IPS-18c (cell line): ENCODE results near the gene IRS1.

Experiments
- H3K4me3 ChIP-seq: 2 replicates; pipeline ENCODE4 v1.7.0; 2013; ENCODE audit warnings: low read depth, mild to moderate bottlenecking, low read length, moderate library complexity; ENCODE audit not compliant: insufficient read depth
- H3K9me3 ChIP-seq: one replicate; pipeline ENCODE4 v1.6.1; 2013; ENCODE audit warnings: mild to moderate bottlenecking, low read length, moderate library complexity; ENCODE audit not compliant: control insufficient read depth, insufficient read depth

Gene IRS1

DNA sequence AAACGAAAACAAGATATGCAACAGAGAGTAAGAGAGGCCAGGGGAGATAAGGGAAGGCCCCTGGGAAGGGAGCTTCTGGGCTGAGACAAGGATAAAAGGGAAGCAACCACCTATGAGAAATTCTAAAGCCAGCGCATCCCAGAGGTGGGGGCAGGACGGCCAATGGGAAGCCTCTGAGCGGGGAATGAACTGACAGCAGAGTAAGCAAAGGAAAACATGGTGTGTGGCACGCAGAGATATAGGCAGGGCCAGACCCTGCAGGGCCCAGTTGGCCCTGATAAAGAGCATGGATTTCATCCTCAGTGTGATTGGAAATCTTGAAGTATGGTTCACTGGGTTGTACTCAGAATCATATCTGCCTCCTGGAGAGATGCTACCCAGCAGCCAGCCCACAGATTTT lies 78.7 kb downstream of the IRS1 start:
- H3K4me3 ChIP-seq, result no peak overlapping the region
- H3K9me3 ChIP-seq, result no peaks in the 10 kb centered on the region

DNA sequence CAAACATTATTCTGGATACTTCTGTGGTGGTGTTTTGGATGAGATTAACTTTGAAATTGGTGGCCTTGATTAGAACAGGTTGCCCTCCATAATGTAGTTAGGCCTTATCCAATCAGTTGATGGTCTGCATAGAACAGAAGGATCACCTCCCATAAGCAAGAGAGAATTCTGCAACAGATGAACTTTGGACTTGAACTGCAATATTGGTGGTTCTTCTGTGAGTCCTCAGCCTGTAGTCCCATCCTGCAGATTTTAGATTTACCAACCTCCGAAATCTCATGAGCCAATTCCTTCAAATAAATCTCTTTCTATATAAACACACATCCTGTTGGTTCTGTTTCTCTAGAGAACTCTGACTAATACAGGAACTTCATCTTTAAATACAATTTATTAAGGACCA lies 81.9 kb downstream of the IRS1 start:
- no peak overlapping the region for H3K4me3 ChIP-seq
- H3K9me3 ChIP-seq, result no peaks in the 10 kb centered on the region

DNA sequence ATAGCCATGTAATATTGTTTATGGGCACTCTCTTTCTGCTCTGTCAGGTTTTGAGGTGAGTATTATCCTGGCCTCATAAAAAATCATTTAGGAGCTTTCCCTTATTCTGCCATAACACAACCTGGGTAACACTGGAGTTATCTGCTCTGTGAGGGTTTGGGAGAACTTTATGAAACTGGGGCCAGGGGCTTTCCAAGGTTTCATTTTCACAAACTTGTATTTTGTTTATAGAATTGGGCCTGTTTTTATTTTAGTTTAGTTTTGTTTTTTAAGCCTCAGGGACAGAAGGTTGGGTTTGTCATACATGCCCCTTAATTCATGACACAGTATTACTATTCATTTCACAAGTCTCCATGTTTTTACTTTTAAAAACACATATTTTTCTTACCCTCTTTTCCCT lies 83.5 kb downstream of the IRS1 start:
- Histone ChIP-seq H3K4me3 (no peak overlapping the region), H3K9me3 (no peaks in the 10 kb centered on the region)

DNA sequence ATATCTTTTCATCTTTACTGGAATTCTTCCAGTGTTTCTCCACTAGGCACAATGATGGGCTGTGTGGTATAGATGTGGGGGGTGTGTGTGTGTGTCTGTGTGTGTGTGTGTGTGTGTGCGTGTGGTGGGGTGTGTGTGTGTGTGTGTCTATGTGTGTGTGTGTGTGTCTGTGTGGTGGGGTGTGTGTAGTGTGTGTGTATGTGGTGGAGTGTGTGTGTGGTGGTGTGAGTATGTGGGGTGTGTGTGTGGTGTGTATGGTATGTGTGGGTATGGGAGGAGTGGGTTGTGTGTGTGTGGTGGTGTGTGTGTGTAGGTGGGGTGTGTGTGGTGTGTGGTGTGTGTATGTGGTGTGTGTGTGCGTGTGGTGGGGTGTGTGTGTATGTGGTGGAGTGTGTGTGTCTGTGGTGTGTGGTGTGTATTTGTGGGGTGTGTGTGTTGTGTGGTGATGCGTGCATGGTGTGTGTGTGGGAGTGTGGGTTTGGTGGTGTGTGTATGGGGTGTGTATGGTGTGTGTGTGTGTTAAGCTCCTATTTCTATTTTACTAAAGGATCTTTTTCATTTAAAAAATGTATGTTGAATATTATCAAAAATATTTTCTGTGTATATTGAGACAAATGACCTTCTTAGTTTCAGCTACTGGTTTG lies 84.2 kb downstream of the IRS1 start:
- Histone ChIP-seq H3K9me3 (no peaks in the 10 kb centered on the region), H3K4me3 (no peak overlapping the region)

DNA sequence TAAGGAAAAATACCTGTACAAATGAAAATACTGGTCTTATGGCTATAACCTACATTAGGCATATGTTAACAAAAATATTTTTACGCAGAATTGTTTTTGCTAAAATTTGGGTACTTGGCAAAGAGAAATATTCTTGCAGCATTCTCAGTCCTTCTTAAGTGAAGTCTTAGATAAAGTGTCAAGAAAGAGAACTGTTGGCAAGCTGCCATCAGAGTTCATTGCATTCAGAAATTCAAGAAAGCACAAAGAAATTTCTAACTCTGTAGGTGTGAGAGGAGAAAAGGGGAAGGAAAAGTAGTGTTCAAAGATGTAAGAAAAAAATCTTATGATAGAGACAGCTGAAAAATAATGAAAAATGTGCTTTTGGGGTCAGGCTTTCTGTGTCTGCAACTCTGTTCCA lies 86.7 kb downstream of the IRS1 start:
- Histone ChIP-seq H3K9me3 (no peaks in the 10 kb centered on the region), H3K4me3 (no peak overlapping the region)

DNA sequence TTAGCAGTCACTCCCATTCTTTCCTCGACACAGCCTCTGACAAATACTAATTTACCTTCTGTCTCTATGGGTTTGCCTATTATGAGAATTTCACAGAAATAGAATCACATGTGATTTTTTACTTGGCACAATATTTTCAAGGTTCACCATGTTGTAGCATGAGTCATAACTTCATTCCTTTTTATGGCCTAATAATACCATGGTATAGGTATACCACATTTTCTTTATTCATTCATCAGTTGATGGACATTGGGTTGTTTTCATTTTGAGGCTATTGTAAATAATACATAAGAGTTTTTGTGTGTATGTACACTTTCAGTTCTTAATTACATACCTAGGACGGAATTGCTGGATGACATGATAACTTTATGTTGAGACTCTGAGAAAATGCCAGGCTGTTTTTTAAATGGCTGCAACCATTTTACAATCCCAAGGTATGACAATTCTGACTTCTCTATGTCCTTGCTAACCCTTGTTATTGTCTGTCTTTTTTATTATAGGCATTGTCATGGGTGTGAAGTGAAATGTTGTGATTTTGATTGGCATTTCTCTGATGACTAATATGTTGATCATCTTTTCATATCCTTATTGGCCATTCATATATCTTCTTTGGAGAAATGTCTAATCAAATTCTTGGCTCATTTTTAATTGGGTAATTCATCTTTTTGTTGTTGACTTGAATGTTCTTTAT lies 87.9 kb downstream of the IRS1 start:
- Histone ChIP-seq H3K4me3 (no peak overlapping the region), H3K9me3 (no peaks in the 10 kb centered on the region)

DNA sequence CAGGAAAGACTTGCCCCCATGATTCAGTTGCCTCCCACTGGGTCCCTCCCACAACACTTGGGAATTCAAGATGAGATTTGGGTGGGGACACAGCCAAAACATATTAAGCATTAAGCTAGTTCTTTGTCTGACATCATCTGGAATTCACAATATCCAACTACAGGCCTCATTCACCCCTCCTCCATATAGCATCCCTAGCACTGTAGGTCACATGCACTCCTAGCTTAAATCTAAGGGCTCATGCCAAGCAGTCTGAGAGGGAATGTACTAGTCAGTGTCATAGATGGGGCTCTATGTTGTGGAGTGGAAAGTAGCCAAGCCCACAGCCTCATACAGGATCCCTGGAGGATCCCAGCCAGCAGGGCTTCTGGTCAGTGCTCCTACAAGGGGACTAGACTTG lies 92.1 kb downstream of the IRS1 start:
- Histone ChIP-seq H3K9me3 (no peaks in the 10 kb centered on the region), H3K4me3 (no peak overlapping the region)

DNA sequence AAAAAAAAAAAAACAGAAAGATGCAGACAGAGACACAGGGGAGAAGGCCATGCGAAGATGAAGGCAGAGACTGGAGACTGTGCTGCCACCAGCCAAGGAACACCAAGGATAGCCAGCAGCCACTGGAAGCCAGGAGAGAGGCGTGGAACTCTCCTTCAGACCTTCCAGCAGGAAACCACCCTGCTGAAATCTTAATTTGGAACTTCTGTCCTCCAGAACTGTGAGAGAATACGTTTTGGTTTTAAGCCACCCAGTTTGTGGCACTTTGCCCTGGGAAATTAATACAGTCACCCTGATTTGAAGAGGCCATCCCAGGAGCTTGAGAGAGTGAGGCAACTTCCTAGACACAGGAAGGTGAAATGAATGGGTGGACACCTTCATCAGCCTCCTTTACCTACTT lies 93.7 kb downstream of the IRS1 start:
- no peak overlapping the region for H3K4me3 ChIP-seq

DNA sequence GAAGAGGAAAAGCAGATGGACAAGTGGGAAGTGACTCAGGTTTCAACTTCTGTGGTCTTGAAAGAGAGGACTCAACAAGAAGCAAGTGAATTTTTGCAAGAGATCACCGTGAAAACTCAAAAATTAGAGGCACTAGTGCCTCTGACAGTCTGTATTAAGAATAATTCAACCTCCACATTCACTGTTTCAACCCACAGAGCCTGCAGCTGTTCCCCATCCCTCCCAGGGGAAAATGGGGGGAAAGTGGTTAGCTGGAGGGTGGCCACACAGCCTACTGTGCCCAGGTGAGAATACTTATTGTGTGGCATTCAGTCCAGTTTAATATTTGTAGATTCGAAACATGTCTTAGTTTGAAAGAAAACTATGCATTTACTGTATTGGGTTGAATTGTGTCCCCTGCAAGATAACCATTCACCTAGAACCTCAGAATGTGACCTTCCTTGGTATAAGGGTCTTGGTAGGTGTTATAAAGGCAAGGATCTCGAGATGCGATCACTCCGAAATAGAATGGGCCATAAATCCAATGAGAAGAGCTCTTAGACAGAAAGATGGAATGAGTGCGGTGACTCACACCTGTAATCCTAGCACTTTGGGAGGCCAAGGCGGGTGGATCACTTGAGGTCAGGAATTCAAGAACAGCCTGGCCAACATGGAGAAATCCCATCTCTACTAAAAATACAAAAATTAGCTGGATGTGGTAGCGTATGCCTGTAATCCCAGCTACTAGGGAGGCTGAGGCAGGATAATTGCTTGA lies 94.3 kb downstream of the IRS1 start:
- Histone ChIP-seq H3K4me3 (no peak overlapping the region), H3K9me3 (no peaks in the 10 kb centered on the region)

More for the DNA sequence above, 93.7 kb downstream of the IRS1 start:
- no peaks in the 10 kb centered on the region for H3K9me3 ChIP-seq

DNA sequence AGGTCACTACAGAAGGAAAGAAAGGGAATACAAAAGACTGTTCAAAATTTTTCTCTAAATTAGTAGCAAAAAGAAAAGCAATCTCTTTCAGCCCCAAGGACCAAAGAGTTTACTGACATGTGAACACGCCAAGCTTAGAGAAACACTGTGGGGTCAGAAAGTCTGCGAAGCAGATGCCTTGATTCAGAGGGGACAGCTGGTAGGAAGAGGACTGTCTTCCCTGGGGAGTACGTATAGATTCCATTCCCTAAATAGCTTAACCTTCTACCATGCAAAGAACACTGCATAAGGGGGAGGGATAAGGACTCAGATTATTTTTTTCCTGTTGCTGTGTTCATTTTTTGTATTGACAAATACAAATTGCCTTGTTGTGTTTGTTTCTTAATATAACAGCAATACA lies 96.1 kb downstream of the IRS1 start:
- no peak overlapping the region for H3K4me3 ChIP-seq
- H3K9me3 ChIP-seq, result no peaks in the 10 kb centered on the region

DNA sequence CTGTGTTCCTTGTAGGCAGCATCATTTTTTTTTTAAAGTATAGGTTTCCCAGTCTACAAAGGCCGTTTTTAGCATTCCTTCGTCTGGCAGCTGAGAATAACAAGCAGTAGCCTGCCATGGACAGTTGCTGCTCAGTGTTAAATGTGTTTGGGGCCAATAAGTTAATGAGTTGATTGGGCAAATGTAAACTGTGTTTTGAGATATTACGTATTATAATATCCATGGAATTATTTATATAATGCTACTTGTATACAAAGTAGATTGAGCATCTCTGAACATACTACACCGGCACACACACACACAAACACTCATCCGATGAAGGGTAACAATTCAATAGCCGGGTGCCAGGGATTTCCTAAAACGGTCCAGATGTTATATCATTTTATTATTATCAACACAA lies 97.2 kb downstream of the IRS1 start:
- H3K9me3 ChIP-seq, result no peaks in the 10 kb centered on the region
- no peak overlapping the region for H3K4me3 ChIP-seq

DNA sequence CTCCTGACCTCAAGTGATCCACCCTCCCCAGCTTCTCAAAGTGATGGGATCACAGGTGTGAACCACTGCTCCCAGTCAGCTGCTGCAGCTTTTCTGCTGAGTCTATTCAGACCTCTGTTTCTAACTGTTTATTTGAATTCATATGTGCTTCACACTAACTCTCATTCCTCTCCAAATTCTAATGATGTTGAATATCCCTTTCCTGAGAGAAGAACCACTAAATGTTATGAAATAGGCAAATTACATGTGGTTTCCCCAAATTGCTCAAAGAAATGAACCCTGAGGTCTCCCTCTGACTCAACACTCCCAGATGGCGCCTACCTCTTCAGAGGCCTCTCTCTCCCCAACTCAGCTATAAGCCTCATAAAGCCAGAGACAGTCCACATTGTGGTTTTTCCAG lies 98.6 kb downstream of the IRS1 start:
- Histone ChIP-seq H3K9me3 (no peaks in the 10 kb centered on the region), H3K4me3 (no peak overlapping the region)

DNA sequence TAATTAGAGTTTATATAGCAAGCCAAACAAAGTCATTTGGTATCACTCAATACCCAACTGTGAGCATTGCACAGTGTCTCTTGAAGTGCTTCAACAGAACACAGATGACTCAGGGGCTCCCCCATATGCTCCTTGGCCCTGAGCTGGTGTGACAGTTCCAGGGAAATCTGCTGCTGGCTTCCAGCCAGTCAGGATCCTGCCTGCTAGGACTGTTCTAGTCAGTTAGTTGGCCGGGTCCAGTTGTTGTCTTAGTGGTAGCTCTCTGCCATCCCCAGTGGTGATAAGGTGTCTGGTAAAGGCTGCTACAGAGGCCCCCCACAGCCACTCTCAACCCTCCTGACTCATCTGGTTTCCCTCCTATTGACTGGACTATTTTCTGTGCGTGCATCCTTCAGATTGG lies 100.3 kb downstream of the IRS1 start:
- no peak overlapping the region for H3K4me3 ChIP-seq

DNA sequence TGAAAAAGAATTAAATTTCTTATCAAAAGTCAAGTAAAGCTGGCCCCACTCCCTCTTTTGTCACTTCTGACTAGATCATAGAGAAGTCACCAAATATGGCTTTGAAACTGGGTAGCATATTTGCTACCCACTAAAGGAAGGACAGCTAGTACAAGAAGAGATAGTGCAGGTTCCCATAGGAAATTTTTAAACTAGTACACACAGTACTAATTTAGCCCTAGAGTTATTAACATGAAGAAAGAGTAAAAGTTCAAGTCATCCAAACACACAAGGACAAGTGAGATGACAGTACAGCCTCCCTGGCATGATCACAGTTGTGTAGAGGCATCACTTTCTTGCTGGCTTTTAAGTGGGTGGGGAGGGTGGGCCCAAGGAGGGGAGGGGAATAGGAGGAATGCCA lies 100.9 kb downstream of the IRS1 start:
- Histone ChIP-seq H3K9me3 (no peaks in the 10 kb centered on the region), H3K4me3 (no peak overlapping the region)

More for the DNA sequence above, 100.3 kb downstream of the IRS1 start:
- no peaks in the 10 kb centered on the region for H3K9me3 ChIP-seq

DNA sequence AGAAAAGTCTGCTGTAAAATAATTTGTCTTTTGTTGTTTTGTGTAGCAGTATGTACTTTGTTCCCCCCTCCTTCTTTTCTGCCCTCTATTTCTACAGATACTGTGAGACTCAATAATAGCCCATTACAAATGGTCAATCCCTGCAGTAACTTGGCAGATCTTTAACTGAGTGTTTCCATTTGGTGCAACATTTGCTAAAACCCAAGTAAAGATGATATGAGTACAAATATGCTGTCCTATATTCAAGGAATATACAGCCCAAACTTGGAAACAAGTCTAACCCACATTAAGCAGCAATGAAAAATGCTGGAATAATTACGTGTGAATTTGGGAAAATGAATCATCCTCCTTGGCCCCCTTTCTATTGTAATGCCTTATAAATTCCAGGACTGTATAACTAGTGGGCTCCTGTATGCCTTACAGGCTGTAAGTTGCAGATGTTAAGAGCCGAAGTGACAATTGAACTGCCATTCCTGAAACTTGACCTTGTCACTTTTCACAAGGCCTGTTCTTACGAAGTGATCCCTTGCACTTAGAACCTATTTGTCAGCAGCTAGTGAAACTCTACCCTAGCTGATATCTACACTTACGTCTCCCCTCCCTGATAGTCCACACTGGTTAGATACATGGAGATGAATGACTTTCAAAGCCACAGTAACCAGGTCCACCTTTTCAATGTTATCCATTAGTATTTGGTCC lies 104.9 kb downstream of the IRS1 start:
- no peaks in the 10 kb centered on the region for H3K9me3 ChIP-seq

DNA sequence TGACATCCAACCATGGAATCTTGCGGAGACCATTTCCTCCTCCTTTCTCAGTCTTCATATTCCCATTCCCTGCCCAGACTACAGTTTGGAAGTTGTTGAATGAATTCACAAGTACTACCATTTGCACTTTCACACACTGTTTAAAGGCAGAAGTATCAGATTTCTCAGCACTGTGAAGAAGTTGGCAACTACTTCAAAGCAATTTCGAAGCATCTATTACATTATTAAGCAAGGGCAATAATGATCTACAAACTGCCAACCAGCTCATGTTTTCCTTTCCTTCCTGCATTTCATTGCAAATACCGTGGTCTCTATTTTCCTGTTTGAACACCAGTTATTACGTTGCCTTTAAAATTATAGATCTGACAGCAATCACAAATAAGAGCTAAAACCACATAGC lies 105.5 kb downstream of the IRS1 start:
- no peak overlapping the region for H3K4me3 ChIP-seq
- no peaks in the 10 kb centered on the region for H3K9me3 ChIP-seq

More for the DNA sequence above, 104.9 kb downstream of the IRS1 start:
- H3K4me3 ChIP-seq, result no peak overlapping the region

DNA sequence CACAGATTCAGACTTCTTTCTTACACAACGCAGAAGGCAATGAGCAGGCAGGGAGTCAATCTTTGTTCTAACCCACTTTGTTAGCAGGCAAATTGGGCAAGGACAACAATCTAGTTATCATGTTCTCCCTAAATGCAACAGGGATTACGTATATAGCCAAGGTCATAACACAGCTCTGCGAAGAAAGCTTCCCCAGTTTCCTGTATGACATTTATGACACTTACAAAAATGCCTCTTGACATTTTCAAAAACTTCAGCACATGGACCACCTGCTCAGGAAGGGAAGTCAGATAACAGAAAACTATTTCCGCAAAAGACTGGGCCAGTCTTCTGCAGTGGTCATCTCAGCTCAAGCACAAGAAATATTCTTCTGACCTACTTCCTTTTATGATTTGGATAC lies 106.1 kb downstream of the IRS1 start:
- Histone ChIP-seq H3K4me3 (no peak overlapping the region), H3K9me3 (no peaks in the 10 kb centered on the region)
